ENCODE data around the gene VPS72. TPM values are rescaled to one million over a fixed set of nuclear protein-coding genes. Genes with fewer than 3 reads are reported as not detected.

Gene VPS72
- total RNA-seq, 1 donor from 2014 or later, result 42.6 TPM

GRCh38 chr1:151146072-151146411 lies 44.0 kb downstream of the VPS72 start:
- Histone ChIP-seq H3K27ac (peak overlapping the region; percentile 0), H3K9me3 (no peaks in the 10 kb centered on the region), H3K36me3 (no peaks in the 10 kb centered on the region), H3K4me1 (peaks cover 24% of the 10 kb centered on the region), H3K4me3 (peak overlapping the region; percentile 65), H3K27me3 (no peaks in the 10 kb centered on the region)
- no peak for DNase-seq
- intact Hi-C loops (cut with DNase I), result no loop called here
- ATAC-seq, result peak; percentile 1
- no peak for TF ChIP-seq CTCF (IDR thresholded peaks at IDR 0.05)

GRCh38 chr1:151145304-151146071 lies 44.5 kb downstream of the VPS72 start:
- Histone ChIP-seq H3K36me3 (no peaks in the 10 kb centered on the region), H3K27ac (peak overlapping the region; percentile 0), H3K27me3 (no peaks in the 10 kb centered on the region), H3K9me3 (no peaks in the 10 kb centered on the region), H3K4me1 (peaks cover 24% of the 10 kb centered on the region), H3K4me3 (peak overlapping the region; percentile 65)
- DNase-seq (peak; percentile 67), ATAC-seq (peak; percentile 17)
- TF ChIP-seq CTCF (IDR thresholded peaks at IDR 0.05), result no peak
- intact Hi-C loops (cut with DNase I), result no loop called here

- DNase-seq (no peak), ATAC-seq (peak; percentile 45)
- no peak for TF ChIP-seq CTCF (IDR thresholded peaks at IDR 0.05)
- no peak overlapping the region for H3K27ac ChIP-seq
- peak overlapping the region; percentile 65 for H3K4me3 ChIP-seq
- H3K4me1 ChIP-seq, result peaks cover 24% of the 10 kb centered on the region
- no peaks in the 10 kb centered on the region for H3K36me3 ChIP-seq
- H3K9me3 ChIP-seq, result no peaks in the 10 kb centered on the region
- H3K27me3 ChIP-seq, result no peaks in the 10 kb centered on the region
- intact Hi-C loops (cut with DNase I), result no loop called here
These were observed 45.3 kb downstream of the VPS72 start for GRCh38 chr1:151144474-151145303.

GRCh38 chr1:151143986-151144385 lies 46.0 kb downstream of the VPS72 start:
- Histone ChIP-seq H3K4me1 (peaks cover 24% of the 10 kb centered on the region), H3K27me3 (no peaks in the 10 kb centered on the region), H3K4me3 (no peak overlapping the region), H3K27ac (no peak overlapping the region), H3K36me3 (no peaks in the 10 kb centered on the region), H3K9me3 (no peaks in the 10 kb centered on the region)
- DNase-seq (no peak), ATAC-seq (no peak)
- intact Hi-C loops (cut with DNase I), result no loop called here
- no peak for TF ChIP-seq CTCF (IDR thresholded peaks at IDR 0.05)

GRCh38 chr1:151143057-151143435 lies 47.0 kb downstream of the VPS72 start:
- Histone ChIP-seq H3K27me3 (no peaks in the 10 kb centered on the region), H3K4me3 (no peak overlapping the region), H3K36me3 (no peaks in the 10 kb centered on the region), H3K4me1 (peaks cover 24% of the 10 kb centered on the region), H3K27ac (no peak overlapping the region), H3K9me3 (no peaks in the 10 kb centered on the region)
- DNase-seq, result no peak
- intact Hi-C loops (cut with DNase I), result no loop called here
- no peak for ATAC-seq
- no peak for TF ChIP-seq CTCF (IDR thresholded peaks at IDR 0.05)

Data from upper lobe of right lung (tissue), 1 donor.